Frontal cortex (tissue), 1 donor: ENCODE data around the gene TYMP. TPM values are rescaled to one million over a fixed set of nuclear protein-coding genes. Genes with fewer than 3 reads are reported as not detected.

ENCODE experiments used
- total RNA-seq: library from RNA; depleted of rRNA; stranded (reverse); fragments of >200 nt; gene quantifications from one replicate; pipeline ENCODE4 v1.2.3, GENCODE V29; 2014

TYMP gene
- total RNA-seq, 1 donor from 2014 or later = 1.6 TPM

Other genes with a start within 250 kb of the TYMP start
- 44.4 TPM for gene PLXNB2, start 222.4 kb downstream of the TYMP start, total RNA-seq
- gene DENND6B, start 203.0 kb downstream of the TYMP start, total RNA-seq = 19.6 TPM
- 62.4 TPM for gene PPP6R2, start 186.7 kb downstream of the TYMP start, total RNA-seq
- 89.3 TPM for gene SBF1, start 55.0 kb downstream of the TYMP start, total RNA-seq
- not detected for gene ADM2, start 48.5 kb downstream of the TYMP start, total RNA-seq
- not detected for gene MIOX, start 43.2 kb downstream of the TYMP start, total RNA-seq
- gene LMF2, start 22.3 kb downstream of the TYMP start, total RNA-seq = 11.8 TPM
- gene NCAPH2, start 21.8 kb downstream of the TYMP start, total RNA-seq = 42.4 TPM
- 0.82 TPM for gene SCO2, start 4.4 kb downstream of the TYMP start, total RNA-seq
- gene KLHDC7B, start 15.9 kb upstream of the TYMP start, total RNA-seq = not detected
- gene SYCE3, start 32.9 kb upstream of the TYMP start, total RNA-seq = not detected
- 5.7 TPM for gene CPT1B, start 48.4 kb upstream of the TYMP start, total RNA-seq
- gene CHKB, start 52.8 kb upstream of the TYMP start, total RNA-seq = 28.1 TPM
- gene MAPK8IP2, start 70.8 kb upstream of the TYMP start, total RNA-seq = 60.3 TPM
- gene ARSA, start 98.1 kb upstream of the TYMP start, total RNA-seq = 4.5 TPM
- 4.1 TPM for gene SHANK3, start 142.8 kb upstream of the TYMP start, total RNA-seq
- gene ACR, start 208.2 kb upstream of the TYMP start, total RNA-seq = not detected